Measurements from ENCODE around the gene MTMR11.

The MTMR11 gene

DNA sequence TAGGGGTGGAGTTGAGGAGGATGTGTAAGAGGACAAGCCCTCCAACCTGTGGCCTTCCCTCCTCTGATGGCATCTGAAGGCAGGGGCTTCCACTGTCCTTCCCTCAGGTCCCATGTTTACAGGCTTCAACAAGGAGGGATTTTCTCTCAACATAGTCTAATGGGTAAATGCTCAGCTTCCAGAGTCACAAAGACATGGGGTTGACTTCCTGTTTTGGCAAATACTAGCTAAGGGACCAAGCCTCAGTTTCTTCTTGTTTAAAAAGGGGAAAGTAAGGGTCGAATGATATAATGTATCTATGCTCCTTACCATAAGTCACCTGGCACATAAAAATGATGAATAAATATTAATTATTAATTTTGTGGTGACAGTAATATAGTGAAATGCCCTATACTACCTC lies 22.1 kb downstream of the MTMR11 start:
- H3K4me3 ChIP-seq (replicated peaks; ENCODE audit: low read depth, low read length), result no peak overlapping the region
- DNase-seq (ENCODE audit: extremely low read depth, insufficient read length), result no peak
- no peaks in the 10 kb centered on the region for H3K27me3 ChIP-seq (replicated peaks; ENCODE audit: control insufficient read depth, insufficient read depth, low read length)
- TF ChIP-seq, protein P1, sequence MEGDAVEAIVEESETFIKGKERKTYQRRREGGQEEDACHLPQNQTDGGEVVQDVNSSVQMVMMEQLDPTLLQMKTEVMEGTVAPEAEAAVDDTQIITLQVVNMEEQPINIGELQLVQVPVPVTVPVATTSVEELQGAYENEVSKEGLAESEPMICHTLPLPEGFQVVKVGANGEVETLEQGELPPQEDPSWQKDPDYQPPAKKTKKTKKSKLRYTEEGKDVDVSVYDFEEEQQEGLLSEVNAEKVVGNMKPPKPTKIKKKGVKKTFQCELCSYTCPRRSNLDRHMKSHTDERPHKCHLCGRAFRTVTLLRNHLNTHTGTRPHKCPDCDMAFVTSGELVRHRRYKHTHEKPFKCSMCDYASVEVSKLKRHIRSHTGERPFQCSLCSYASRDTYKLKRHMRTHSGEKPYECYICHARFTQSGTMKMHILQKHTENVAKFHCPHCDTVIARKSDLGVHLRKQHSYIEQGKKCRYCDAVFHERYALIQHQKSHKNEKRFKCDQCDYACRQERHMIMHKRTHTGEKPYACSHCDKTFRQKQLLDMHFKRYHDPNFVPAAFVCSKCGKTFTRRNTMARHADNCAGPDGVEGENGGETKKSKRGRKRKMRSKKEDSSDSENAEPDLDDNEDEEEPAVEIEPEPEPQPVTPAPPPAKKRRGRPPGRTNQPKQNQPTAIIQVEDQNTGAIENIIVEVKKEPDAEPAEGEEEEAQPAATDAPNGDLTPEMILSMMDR (IDR thresholded peaks at IDR 0.05; ENCODE audit: insufficient read depth, low read length, poor library complexity, severe bottlenecking), result no peak
- no peaks in the 10 kb centered on the region for H3K36me3 ChIP-seq (ENCODE audit: control insufficient read depth, insufficient read depth, low read length)

GRCh38 chr1:149906570-149907075 lies 30.1 kb downstream of the MTMR11 start:
- DNase-seq (ENCODE audit: extremely low read depth, insufficient read length), result no peak
- no peak overlapping the region for H3K4me3 ChIP-seq (replicated peaks; ENCODE audit: low read depth, low read length)
- H3K27me3 ChIP-seq (replicated peaks; ENCODE audit: control insufficient read depth, insufficient read depth, low read length), result no peaks in the 10 kb centered on the region
- TF ChIP-seq, protein P1 (IDR thresholded peaks at IDR 0.05; ENCODE audit: insufficient read depth, low read length, poor library complexity, severe bottlenecking), result no peak
- H3K36me3 ChIP-seq (ENCODE audit: control insufficient read depth, insufficient read depth, low read length), result no peaks in the 10 kb centered on the region

- no peaks in the 10 kb centered on the region for H3K36me3 ChIP-seq (ENCODE audit: control insufficient read depth, insufficient read depth, low read length)
- TF ChIP-seq, protein P1 (IDR thresholded peaks at IDR 0.05; ENCODE audit: insufficient read depth, low read length, poor library complexity, severe bottlenecking), result no peak
Measured at GRCh38 chr1:149903836-149904491, 32.7 kb downstream of the MTMR11 start.

DNA sequence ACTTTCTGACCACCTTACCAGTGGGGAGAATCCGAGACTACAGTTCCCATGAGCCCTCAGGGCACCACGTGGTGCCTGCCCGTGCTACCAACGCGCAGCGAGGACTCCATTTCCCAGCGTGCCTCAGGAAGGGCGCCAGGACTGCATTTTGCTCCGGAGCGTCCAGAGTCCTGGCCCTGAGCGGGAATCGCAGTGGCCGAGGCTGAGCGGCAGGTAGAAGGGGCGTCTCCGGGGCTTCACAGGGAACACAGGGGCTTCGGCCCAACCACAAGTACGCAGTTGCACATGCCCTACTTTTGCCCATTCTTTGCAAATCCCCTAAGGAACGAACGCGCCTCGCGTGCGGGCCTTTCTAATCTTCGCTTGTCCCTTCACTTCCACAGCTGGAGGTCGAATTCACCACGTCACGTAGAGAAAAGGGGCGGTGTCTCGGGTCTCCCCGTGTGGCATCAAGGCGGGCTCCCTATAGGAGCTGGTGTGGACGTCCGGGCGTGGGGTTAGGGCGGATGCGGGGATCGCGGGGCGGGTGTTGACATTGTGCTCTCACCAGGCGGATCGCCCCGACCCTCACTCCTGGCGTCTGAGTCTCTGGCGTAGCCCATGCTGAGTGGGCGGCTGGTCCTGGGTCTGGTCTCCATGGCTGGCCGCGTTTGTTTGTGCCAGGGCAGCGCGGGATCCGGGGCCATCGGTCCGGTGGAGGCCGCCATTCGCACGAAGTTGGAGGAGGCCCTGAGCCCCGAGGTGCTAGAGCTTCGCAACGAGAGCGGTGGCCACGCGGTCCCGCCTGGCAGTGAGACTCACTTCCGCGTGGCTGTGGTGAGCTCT lies 37.0 kb downstream of the MTMR11 start, which contains the start of gene BOLA1:
Gene BOLA1, plus strand, starts transcription at position 109 of the 825 bp plus-strand sequence. Its CDS starts 492 bp downstream, at position 601.
- H3K27me3 ChIP-seq (replicated peaks; ENCODE audit: control insufficient read depth, insufficient read depth, low read length), result no peaks in the 10 kb centered on the region
- H3K4me3 ChIP-seq (replicated peaks; ENCODE audit: low read depth, low read length), result peak within 1 kb of the TSS; percentile 64
- peak; percentile 86 for DNase-seq (ENCODE audit: extremely low read depth, insufficient read length)
- TF ChIP-seq, protein P1 (IDR thresholded peaks at IDR 0.05; ENCODE audit: insufficient read depth, low read length, poor library complexity, severe bottlenecking), result no peak
- H3K36me3 ChIP-seq (ENCODE audit: control insufficient read depth, insufficient read depth, low read length), result no peaks in the 10 kb centered on the region

More at GRCh38 chr1:149903836-149904491, 32.7 kb downstream of the MTMR11 start:
- no peak for DNase-seq (ENCODE audit: extremely low read depth, insufficient read length)
- Histone ChIP-seq H3K4me3 (replicated peaks; ENCODE audit: low read depth, low read length) (no peak overlapping the region), H3K27me3 (replicated peaks; ENCODE audit: control insufficient read depth, insufficient read depth, low read length) (no peaks in the 10 kb centered on the region)

DNA sequence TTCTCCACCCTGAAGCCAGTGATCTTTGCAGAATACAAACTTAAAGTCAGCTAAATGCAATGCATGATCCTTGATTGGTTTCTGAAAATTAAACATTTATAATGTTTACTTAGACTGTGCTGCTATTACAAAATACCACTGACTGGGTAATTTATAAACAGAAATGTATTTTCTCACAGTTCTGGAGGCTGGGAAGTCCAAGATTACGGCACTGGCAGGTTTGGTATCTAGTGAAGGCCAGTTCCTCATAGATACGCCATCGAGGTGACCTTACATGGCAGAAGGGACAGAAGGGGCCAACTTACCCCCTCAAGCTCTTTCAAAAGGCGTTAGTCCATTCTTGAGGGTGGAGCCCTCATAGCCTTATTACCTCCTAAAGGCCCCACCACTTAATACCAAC lies 40.1 kb downstream of the MTMR11 start:
- DNase-seq (ENCODE audit: extremely low read depth, insufficient read length), result no peak
- TF ChIP-seq, protein P1 (IDR thresholded peaks at IDR 0.05; ENCODE audit: insufficient read depth, low read length, poor library complexity, severe bottlenecking), result no peak
- Histone ChIP-seq H3K4me3 (replicated peaks; ENCODE audit: low read depth, low read length) (no peak overlapping the region), H3K27me3 (replicated peaks; ENCODE audit: control insufficient read depth, insufficient read depth, low read length) (no peaks in the 10 kb centered on the region), H3K36me3 (ENCODE audit: control insufficient read depth, insufficient read depth, low read length) (no peaks in the 10 kb centered on the region)
